ENCODE results near the gene PARD3B.

Gene PARD3B

DNA sequence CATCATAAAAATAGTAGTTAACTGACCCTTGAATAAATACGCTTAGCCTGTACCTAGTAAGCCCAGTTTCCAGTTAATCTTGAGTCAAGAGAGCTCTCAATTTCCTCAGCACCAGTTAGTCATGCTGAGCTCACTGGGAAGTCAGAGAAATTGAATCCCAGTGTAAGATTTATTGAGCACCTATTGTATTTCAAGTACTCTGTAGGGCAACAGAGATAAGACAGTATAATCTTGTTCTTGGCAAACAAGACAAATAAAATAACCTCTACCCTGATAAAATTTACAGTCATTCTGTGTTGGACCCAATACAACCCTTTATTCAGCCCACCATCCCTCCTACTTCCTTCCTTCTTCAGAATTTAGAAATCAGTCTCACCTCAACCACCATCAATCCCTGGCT lies 1065.2 kb downstream of the PARD3B start:
- TF ChIP-seq, protein P1, sequence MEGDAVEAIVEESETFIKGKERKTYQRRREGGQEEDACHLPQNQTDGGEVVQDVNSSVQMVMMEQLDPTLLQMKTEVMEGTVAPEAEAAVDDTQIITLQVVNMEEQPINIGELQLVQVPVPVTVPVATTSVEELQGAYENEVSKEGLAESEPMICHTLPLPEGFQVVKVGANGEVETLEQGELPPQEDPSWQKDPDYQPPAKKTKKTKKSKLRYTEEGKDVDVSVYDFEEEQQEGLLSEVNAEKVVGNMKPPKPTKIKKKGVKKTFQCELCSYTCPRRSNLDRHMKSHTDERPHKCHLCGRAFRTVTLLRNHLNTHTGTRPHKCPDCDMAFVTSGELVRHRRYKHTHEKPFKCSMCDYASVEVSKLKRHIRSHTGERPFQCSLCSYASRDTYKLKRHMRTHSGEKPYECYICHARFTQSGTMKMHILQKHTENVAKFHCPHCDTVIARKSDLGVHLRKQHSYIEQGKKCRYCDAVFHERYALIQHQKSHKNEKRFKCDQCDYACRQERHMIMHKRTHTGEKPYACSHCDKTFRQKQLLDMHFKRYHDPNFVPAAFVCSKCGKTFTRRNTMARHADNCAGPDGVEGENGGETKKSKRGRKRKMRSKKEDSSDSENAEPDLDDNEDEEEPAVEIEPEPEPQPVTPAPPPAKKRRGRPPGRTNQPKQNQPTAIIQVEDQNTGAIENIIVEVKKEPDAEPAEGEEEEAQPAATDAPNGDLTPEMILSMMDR (IDR thresholded peaks at IDR 0.05; ENCODE audit: low read length, missing control alignments): no peak
- no peak overlapping the region for H3K4me3 ChIP-seq (replicated peaks; ENCODE audit: low read depth, low read length)
- DNase-seq (ENCODE audit: low read depth): peak; percentile 29

DNA sequence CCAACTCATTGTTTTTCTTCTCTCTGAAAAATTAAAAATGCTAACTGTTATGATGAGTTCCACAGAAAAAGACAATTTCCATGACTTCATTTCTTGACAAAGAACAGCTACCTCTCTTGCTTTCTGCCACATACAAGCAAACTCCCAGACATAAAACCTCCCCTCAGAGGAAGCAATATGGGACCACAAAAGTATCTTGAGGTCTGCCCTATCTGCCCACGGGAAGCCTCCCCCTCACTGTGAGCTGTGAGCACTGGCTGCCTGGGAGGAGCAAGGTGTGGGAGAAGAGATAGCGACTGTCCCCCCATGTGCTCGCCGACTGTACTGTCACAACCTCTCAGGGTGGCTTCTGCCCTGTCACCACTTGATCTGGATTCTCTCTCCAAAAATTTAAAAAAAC lies 1067.4 kb downstream of the PARD3B start:
- H3K4me3 ChIP-seq (replicated peaks; ENCODE audit: low read depth, low read length): no peak overlapping the region
- DNase-seq (ENCODE audit: low read depth): no peak
- TF ChIP-seq, protein P1 (IDR thresholded peaks at IDR 0.05; ENCODE audit: low read length, missing control alignments): no peak

DNA sequence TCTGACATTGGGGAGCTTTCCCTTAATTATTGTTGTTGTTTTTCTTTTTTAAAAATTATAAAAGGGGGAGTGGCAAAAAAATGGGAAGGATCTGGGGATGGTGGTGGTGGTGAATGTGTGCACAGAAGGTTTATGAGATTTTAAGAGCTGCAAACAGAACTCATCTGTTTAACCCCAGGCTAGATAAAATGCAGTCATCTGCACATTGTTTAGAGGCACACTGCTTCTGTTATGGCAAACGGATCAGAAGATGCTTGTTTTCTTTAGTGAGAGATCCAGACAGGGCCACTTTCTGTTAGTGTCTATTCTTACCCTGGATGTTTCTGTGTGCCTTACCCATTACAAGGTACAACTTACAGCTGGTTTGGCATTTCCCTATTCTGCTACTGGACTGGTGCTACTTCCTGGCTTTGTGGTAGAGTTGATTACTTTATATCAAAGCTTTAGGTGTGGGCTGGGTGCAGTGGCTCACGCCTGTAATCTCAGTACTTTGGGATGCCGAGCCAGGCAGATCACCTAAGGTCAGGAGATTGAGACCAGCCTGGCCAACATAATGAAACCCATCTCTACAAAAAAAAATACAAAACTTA lies 1068.8 kb downstream of the PARD3B start:
- no peak for DNase-seq (ENCODE audit: low read depth)
- H3K4me3 ChIP-seq (replicated peaks; ENCODE audit: low read depth, low read length): no peak overlapping the region
- TF ChIP-seq, protein P1 (IDR thresholded peaks at IDR 0.05; ENCODE audit: low read length, missing control alignments): no peak

DNA sequence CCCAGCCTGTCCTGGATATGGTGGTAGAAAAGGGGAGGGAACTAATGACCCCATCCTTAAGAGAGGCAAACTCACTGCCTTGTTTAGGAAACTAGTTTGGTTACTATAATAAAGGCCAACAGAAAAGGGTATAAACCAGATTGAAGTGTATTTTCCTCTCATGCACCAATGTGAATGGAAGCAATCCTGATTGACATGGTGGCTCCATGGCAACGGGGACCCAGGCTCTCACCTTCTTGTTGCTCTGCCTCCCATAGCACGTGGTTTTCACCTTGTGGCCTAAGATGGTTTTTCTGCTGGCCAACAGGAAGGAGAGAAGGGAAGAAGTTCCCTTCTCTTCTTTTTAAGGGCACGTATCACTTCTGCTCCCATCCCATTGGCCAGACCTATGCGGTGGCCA lies 1069.7 kb downstream of the PARD3B start:
- no peak overlapping the region for H3K4me3 ChIP-seq (replicated peaks; ENCODE audit: low read depth, low read length)
- TF ChIP-seq, protein P1 (IDR thresholded peaks at IDR 0.05; ENCODE audit: low read length, missing control alignments): no peak
- DNase-seq (ENCODE audit: low read depth): no peak

DNA sequence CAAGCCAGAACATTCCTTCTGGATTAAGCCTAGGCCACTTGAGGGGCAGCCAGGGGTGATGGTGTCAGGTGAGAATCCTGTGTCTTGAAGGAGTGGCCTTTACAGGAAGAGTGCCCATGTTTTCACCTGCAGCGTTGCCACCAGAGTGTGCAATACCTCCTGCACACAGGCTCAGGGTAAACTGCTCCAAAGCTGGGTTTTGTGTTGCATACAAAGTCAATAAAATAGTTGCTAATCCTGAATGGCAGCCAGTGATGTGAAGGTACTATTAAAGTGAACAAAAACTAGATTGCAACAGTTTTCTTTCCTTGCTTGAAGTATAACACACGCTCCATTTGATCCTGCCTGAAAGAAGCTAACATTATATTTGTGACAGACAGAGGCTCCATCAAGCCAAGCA lies 1072.6 kb downstream of the PARD3B start:
- TF ChIP-seq, protein P1 (IDR thresholded peaks at IDR 0.05; ENCODE audit: low read length, missing control alignments): no peak
- no peak for DNase-seq (ENCODE audit: low read depth)
- H3K4me3 ChIP-seq (replicated peaks; ENCODE audit: low read depth, low read length): no peak overlapping the region

DNA sequence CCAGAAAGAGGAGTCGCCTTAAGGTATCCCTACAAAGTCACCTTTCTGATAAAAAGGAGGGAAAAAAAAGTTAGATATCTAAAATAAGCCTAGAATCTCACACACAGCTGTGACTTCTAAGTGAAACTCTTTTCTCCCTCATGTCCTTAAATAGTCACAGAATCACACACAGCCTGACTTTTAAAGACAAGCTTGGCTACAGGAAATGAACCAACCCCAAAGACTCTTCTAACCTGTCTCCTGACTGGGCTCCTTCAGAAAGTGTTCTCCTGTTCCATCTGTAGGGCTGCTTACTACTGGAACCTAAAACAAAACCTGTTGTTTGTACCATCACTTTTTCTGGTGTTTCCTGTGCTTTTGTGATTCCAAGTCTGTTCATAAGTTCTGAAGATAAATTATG lies 1074.3 kb downstream of the PARD3B start:
- no peak overlapping the region for H3K4me3 ChIP-seq (replicated peaks; ENCODE audit: low read depth, low read length)
- no peak for DNase-seq (ENCODE audit: low read depth)
- TF ChIP-seq, protein P1 (IDR thresholded peaks at IDR 0.05; ENCODE audit: low read length, missing control alignments): no peak

DNA sequence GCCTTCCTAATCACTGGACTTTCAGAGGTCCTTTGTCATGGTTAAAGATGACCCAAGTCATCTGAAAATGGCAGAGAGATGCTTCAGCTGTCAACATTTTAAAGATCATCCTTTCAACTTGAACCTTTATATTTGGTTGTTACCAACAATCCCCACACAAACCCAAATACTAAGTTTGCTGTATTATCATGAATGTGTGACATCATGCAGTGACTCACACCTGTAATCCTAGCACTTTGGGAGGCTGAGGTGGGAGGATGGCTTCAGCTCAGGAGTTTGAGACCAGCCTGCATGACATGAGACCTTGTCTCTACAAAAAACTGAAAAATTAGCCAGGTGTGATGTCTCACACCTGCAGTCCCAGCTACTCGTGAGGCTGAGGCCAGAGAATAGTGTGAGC lies 1081.8 kb downstream of the PARD3B start:
- TF ChIP-seq, protein P1 (IDR thresholded peaks at IDR 0.05; ENCODE audit: low read length, missing control alignments): no peak
- H3K4me3 ChIP-seq (replicated peaks; ENCODE audit: low read depth, low read length): no peak overlapping the region
- DNase-seq (ENCODE audit: low read depth): no peak

Data from fibroblast of pulmonary artery (primary cell).